OCI-LY1 (cell line): ENCODE measurements around the gene SOBP.

Experiments
- H2AFZ ChIP-seq: fragments of 200-600 bp; sonication (generic), shearing (Covaris generic); 2 replicates; pipeline ENCODE4 v1.6.0; 2014; ENCODE audit warnings: antibody characterized with exemption, mild to moderate bottlenecking, low read length
- H3F3A ChIP-seq: fragments of 200-600 bp; sonication (generic), shearing (Covaris generic); 2 replicates; pipeline ENCODE4 v1.6.0; 2014; ENCODE audit warnings: mild to moderate bottlenecking, antibody characterized with exemption, low read length, moderate library complexity; ENCODE audit not compliant: insufficient read depth
- H3K27ac ChIP-seq: fragments of 200-600 bp; sonication (generic); 2 replicates; pipeline ENCODE4 v1.5.1; 2014; ENCODE audit warnings: low read length, mixed run types, mild to moderate bottlenecking, low read depth; ENCODE audit not compliant: poor library complexity, severe bottlenecking
- H3K27me3 ChIP-seq: fragments of 200-600 bp; sonication (generic); 2 replicates; pipeline ENCODE4 v1.6.0; 2014; ENCODE audit warnings: antibody characterized with exemption, mild to moderate bottlenecking, low read length, moderate library complexity; ENCODE audit not compliant: insufficient read depth
- H3K36me3 ChIP-seq: fragments of 200-600 bp; sonication (generic); 2 replicates; pipeline ENCODE4 v1.6.1; 2014; ENCODE audit warnings: mild to moderate bottlenecking, antibody characterized with exemption, low read length, moderate library complexity, mixed read lengths; ENCODE audit not compliant: insufficient read depth
- H3K4me1 ChIP-seq: fragments of 200-600 bp; sonication (generic); 2 replicates; pipeline ENCODE4 v1.5.1; 2014; ENCODE audit warnings: mild to moderate bottlenecking, low read length, moderate library complexity; ENCODE audit not compliant: insufficient read depth, severe bottlenecking
- H3K4me2 ChIP-seq: fragments of 200-600 bp; sonication (generic), shearing (Covaris generic); 2 replicates; pipeline ENCODE4 v1.6.1; 2014; ENCODE audit warnings: low read length
- H3K4me3 ChIP-seq: fragments of 200-600 bp; sonication (generic); 2 replicates; pipeline ENCODE4 v1.5.1; 2014; ENCODE audit warnings: low read length, low read depth, mild to moderate bottlenecking, mixed read lengths; ENCODE audit not compliant: poor library complexity, severe bottlenecking
- H3K79me2 ChIP-seq: fragments of 200-600 bp; shearing (Covaris generic); 2 replicates; pipeline ENCODE4 v1.6.1; 2016; ENCODE audit warnings: mixed run types, low read length, mixed read lengths; ENCODE audit not compliant: insufficient read depth
- H3K9ac ChIP-seq: fragments of 200-600 bp; sonication (generic), shearing (Covaris generic); 2 replicates; pipeline ENCODE4 v1.6.1; 2014; ENCODE audit warnings: mild to moderate bottlenecking, low read length, mixed read lengths
- H3K9me2 ChIP-seq: fragments of 200-600 bp; sonication (generic), shearing (Covaris generic); 2 replicates; pipeline ENCODE4 v1.6.1; 2014; ENCODE audit warnings: low read depth, mild to moderate bottlenecking, low read length, mixed read lengths
- H3K9me3 ChIP-seq: fragments of 200-600 bp; shearing (Covaris generic); 2 replicates; pipeline ENCODE4 v1.6.1; 2014; ENCODE audit warnings: low read length, mixed read lengths
- H4K20me1 ChIP-seq: fragments of 200-600 bp; sonication (generic), shearing (Covaris generic); 2 replicates; pipeline ENCODE4 v1.6.0; 2016; ENCODE audit warnings: mild to moderate bottlenecking, low read length; ENCODE audit not compliant: insufficient read depth
- EZH2 ChIP-seq: fragments of 200-600 bp; sonication (generic), shearing (Covaris generic); IDR thresholded peaks from 2 replicates; pipeline ENCODE4 v1.8.0; 2017; ENCODE audit warnings: borderline replicate concordance, mixed run types, mild to moderate bottlenecking, antibody characterized with exemption, low read length, moderate library complexity, mixed read lengths
- TF ChIP-seq, protein P1 (sequence below): fragments of 200-600 bp; sonication (generic), shearing (Covaris generic); IDR thresholded peaks from 2 replicates; pipeline ENCODE4 v1.5.1; 2017; ENCODE audit warnings: mild to moderate bottlenecking, antibody characterized with exemption, low read length, moderate library complexity, mixed read lengths

SOBP gene

DNA sequence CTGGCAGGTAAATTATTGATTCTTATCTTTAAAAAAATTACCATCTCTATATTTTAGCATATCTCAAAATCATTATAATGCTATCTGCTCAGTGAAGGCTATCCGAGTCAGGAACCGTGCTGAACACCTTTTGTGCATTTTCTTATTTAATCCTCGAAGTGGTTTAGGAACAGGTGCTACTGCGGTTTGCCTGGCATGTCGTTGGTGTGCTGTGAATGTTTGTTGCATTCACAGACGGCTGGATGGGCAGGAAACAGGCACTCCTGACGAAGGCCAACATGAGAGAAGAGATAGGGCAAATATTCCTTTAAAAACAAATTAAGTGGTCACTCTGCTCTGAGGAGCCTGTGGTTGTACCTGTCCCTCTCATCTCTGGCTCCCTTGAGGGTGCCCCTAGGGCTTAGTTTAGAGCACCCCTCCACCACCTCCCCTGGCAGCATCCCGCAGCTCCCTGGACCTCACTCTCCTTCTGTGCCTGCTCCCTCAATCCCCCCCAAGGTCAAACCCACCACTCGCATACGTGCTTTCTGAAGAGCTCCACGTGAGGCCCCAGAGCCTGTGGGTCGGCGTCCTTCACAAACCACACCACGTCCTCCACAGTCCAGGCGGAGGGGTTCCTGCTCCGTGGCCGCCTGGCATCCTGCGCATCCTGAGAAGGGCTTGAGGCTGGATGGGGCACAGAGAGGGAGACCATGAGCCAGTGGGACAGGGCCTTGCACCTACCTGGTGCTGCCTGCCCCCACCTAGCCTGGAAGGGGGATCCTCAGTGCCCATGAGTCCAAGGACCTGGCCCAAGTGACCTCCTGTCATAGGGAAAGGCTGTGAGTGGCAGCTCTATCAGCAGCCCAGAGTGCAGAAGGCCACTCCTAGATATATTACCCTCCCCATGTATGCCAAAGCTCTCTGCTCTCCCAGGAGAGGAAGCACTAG is 217.7 kb downstream of the SOBP start:
- Histone ChIP-seq H3K4me2 (no peak overlapping the region), H3F3A (no peaks in the 10 kb centered on the region), H3K27ac (no peak overlapping the region), H3K79me2 (no peaks in the 10 kb centered on the region), H3K9me2 (no peaks in the 10 kb centered on the region), H3K4me1 (peaks cover 13% of the 10 kb centered on the region), H2AFZ (no peak overlapping the region), H3K9ac (no peak overlapping the region), H3K9me3 (no peaks in the 10 kb centered on the region), H3K36me3 (no peaks in the 10 kb centered on the region), H3K27me3 (no peaks in the 10 kb centered on the region; the same call in 1 of the 2 replicates), H4K20me1 (no peaks in the 10 kb centered on the region), H3K4me3 (no peak overlapping the region)
- TF ChIP-seq, protein P1, sequence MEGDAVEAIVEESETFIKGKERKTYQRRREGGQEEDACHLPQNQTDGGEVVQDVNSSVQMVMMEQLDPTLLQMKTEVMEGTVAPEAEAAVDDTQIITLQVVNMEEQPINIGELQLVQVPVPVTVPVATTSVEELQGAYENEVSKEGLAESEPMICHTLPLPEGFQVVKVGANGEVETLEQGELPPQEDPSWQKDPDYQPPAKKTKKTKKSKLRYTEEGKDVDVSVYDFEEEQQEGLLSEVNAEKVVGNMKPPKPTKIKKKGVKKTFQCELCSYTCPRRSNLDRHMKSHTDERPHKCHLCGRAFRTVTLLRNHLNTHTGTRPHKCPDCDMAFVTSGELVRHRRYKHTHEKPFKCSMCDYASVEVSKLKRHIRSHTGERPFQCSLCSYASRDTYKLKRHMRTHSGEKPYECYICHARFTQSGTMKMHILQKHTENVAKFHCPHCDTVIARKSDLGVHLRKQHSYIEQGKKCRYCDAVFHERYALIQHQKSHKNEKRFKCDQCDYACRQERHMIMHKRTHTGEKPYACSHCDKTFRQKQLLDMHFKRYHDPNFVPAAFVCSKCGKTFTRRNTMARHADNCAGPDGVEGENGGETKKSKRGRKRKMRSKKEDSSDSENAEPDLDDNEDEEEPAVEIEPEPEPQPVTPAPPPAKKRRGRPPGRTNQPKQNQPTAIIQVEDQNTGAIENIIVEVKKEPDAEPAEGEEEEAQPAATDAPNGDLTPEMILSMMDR, result no peak

DNA sequence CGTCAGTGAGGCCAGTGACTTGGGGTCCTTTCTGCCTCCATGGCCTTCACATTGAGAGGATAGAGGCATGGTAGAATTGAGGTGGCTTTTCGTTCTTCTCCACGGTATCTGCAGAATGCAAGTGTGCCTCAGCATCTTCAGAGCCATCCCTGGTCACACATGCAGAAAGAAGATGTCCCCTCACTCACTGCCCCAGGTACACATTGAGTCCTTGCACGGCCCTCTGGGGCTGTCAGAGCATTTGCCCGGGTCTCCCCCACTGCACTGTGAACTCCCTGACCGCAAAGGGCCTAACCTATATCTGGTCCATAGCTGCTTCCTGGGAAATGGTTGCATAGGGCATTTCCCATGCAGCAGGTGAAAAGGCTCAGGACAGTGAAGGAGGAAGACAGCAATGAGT is 218.5 kb downstream of the SOBP start:
- Histone ChIP-seq H3F3A (no peaks in the 10 kb centered on the region), H3K9me3 (no peaks in the 10 kb centered on the region), H3K27me3 (no peaks in the 10 kb centered on the region; the same call in 1 of the 2 replicates), H4K20me1 (no peaks in the 10 kb centered on the region), H3K4me3 (no peak overlapping the region), H3K36me3 (no peaks in the 10 kb centered on the region), H2AFZ (no peak overlapping the region), H3K27ac (no peak overlapping the region), H3K9ac (no peak overlapping the region), H3K4me2 (no peak overlapping the region), H3K9me2 (no peaks in the 10 kb centered on the region), H3K4me1 (peaks cover 21% of the 10 kb centered on the region), H3K79me2 (no peaks in the 10 kb centered on the region)
- no peak for TF ChIP-seq EZH2
- TF ChIP-seq, protein P1, result no peak

DNA sequence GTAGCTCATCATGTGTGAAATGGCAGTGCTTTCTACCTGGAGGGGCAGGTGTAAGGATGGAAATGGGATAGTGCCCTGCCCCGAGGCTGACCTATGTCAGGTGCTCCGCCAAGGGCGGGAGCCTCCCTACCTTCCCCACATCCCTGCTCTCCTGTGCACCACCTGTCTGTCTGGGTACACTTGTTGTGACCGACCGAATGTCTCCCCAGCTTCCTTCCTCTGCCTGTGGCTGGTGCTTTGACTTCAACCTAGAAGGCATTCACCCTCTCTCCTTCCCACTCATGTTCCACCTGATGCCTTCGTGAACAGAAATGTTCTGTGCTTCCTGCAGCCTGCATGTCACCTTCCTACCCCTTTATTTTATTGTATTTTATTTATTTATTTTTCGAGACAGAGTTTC is 219.4 kb downstream of the SOBP start:
- Histone ChIP-seq H3K27me3 (no peaks in the 10 kb centered on the region), H3K4me2 (no peak overlapping the region)

More for the DNA sequence above, 219.4 kb downstream of the SOBP start:
- no peak overlapping the region for H3K4me3 ChIP-seq
- no peak overlapping the region for H2AFZ ChIP-seq
- H3K79me2 ChIP-seq, result no peaks in the 10 kb centered on the region
- H3K27ac ChIP-seq, result no peak overlapping the region
- TF ChIP-seq, protein P1, result no peak
- no peak for TF ChIP-seq EZH2
- H3K9me2 ChIP-seq, result no peaks in the 10 kb centered on the region
- peaks cover 28% of the 10 kb centered on the region for H3K4me1 ChIP-seq
- H4K20me1 ChIP-seq, result no peaks in the 10 kb centered on the region
- H3K36me3 ChIP-seq, result no peaks in the 10 kb centered on the region
- no peak overlapping the region for H3K9ac ChIP-seq
- no peaks in the 10 kb centered on the region for H3F3A ChIP-seq
- no peaks in the 10 kb centered on the region for H3K9me3 ChIP-seq
